OCI-LY7 (cell line): Measurements from ENCODE around the gene EXOSC7. TPM values are rescaled to one million over a fixed set of nuclear protein-coding genes. Genes with fewer than 3 reads are reported as not detected.

Experiments
- BruUV-seq: library from RNA; stranded (reverse); fragments of 400-500 nt; replicated peaks from 2 replicates; lab custom pipeline; 2021; lab: Mats Ljungman, UMichigan
- CTCF ChIA-PET: fragments of 300-600 bp; sonication (Branson Sonifier 250); formaldehyde crosslinking; loops from one replicate; lab custom pipeline; 2022; ENCODE audit warnings: antibody characterized with exemption; ENCODE audit not compliant: unreplicated experiment; lab: Charles Lee
- POLR2A ChIA-PET: fragments of 300-600 bp; sonication (Branson Sonifier 250); formaldehyde crosslinking; loops from one replicate; lab custom pipeline; 2022; ENCODE audit warnings: antibody characterized with exemption; lab: Charles Lee
- DNase-seq: peaks from one replicate; pipeline ENCODE4 v3.0.0-alpha.2; 2015; ENCODE audit warnings: low spot score
- H2AFZ ChIP-seq: fragments of 200-600 bp; sonication (generic), shearing (Covaris generic); 2 replicates; pipeline ENCODE4 v1.6.1; 2014; ENCODE audit warnings: mild to moderate bottlenecking, antibody characterized with exemption, low read length, moderate library complexity
- H3K27ac ChIP-seq: fragments of 200-600 bp; sonication (generic); 2 replicates; pipeline ENCODE4 v1.5.1; 2014; ENCODE audit warnings: mixed run types, low read depth, mild to moderate bottlenecking, moderate library complexity, low read length, inconsistent platforms; ENCODE audit not compliant: poor library complexity, severe bottlenecking
- H3K36me3 ChIP-seq: fragments of 200-600 bp; sonication (generic); 2 replicates; pipeline ENCODE4 v1.6.1; 2014; ENCODE audit warnings: mild to moderate bottlenecking, antibody characterized with exemption, low read length, moderate library complexity, mixed read lengths; ENCODE audit not compliant: insufficient read depth
- H3K4me1 ChIP-seq: fragments of 200-600 bp; sonication (generic); 2 replicates; pipeline ENCODE4 v1.5.1; 2014; ENCODE audit warnings: mild to moderate bottlenecking, low read length; ENCODE audit not compliant: insufficient read depth, poor library complexity, severe bottlenecking
- H3K4me2 ChIP-seq: fragments of 200-600 bp; sonication (generic); 2 replicates; pipeline ENCODE4 v1.6.1; 2014; ENCODE audit warnings: mild to moderate bottlenecking, low read length
- H3K4me3 ChIP-seq: fragments of 200-600 bp; sonication (generic); 2 replicates; pipeline ENCODE4 v1.5.1; 2014; ENCODE audit warnings: mild to moderate bottlenecking, low read depth, low read length; ENCODE audit not compliant: poor library complexity, severe bottlenecking
- H3K79me2 ChIP-seq: fragments of 200-600 bp; sonication (generic); 2 replicates; pipeline ENCODE4 v1.6.1; 2016; ENCODE audit warnings: low read depth, mild to moderate bottlenecking, low read length, moderate library complexity, mixed read lengths; ENCODE audit not compliant: insufficient read depth
- H3K9me2 ChIP-seq: fragments of 200-600 bp; sonication (generic); 2 replicates; pipeline ENCODE4 v1.6.1; 2016; ENCODE audit warnings: mild to moderate bottlenecking, low read length, mixed read lengths; ENCODE audit not compliant: insufficient read depth
- H3K9me3 ChIP-seq: fragments of 200-600 bp; sonication (generic); 2 replicates; pipeline ENCODE4 v1.6.1; 2014; ENCODE audit warnings: mild to moderate bottlenecking, mixed run types, low read length, mixed read lengths
- H4K20me1 ChIP-seq: fragments of 200-600 bp; sonication (generic); 2 replicates; pipeline ENCODE4 v1.6.1; 2014; ENCODE audit warnings: mild to moderate bottlenecking, antibody characterized with exemption, low read length, moderate library complexity, mixed read lengths; ENCODE audit not compliant: insufficient read depth
- CTCF ChIP-seq: fragments of 200-600 bp; sonication (generic); conservative IDR thresholded peaks from 2 replicates; pipeline ENCODE4 v1.5.1; 2014; ENCODE audit warnings: mild to moderate bottlenecking, antibody characterized with exemption, low read length, moderate library complexity, mixed read lengths
- EZH2phosphoT487 ChIP-seq: fragments of 200-600 bp; sonication (generic); IDR thresholded peaks from 2 replicates; pipeline ENCODE4 v1.6.1; 2018; ENCODE audit warnings: low read depth, borderline replicate concordance, mild to moderate bottlenecking, mixed run types, antibody characterized with exemption, low read length, moderate library complexity, mixed read lengths
- intact Hi-C: fragments of 100-400 bp; cut with micrococcal nuclease; formaldehyde crosslinking; loops from one replicate; pipeline ENCODE4 v1.10.0; 2022; ENCODE audit not compliant: unreplicated experiment
- total RNA-seq, 2 experiments: library from RNA; depleted of rRNA in 1 of 2; stranded (reverse); fragments of >200 nt in 1 of 2; shearing (Covaris generic) in 1 of 2; gene quantifications; 2 replicates each; pipeline ENCODE4 v1.2.3, GENCODE V29; 2014 to 2022

EXOSC7 gene
- total RNA-seq, 2 experiments from 2014 or later = 60.3 to 65.3 TPM

- H3K36me3 ChIP-seq = peaks cover 57% of the 10 kb centered on the region
- CTCF ChIA-PET = no interaction called here
- no peak overlapping the region for H3K4me2 ChIP-seq
- H3K9me3 ChIP-seq = no peaks in the 10 kb centered on the region
- POLR2A ChIA-PET = no interaction called here
- no peak overlapping the region for H2AFZ ChIP-seq
- no peak for DNase-seq
- no peak overlapping the region for H3K27ac ChIP-seq
- no peak overlapping the region for H3K4me3 ChIP-seq
- no peak for TF ChIP-seq EZH2phosphoT487
- TF ChIP-seq CTCF = no peak
- peaks cover 27% of the 10 kb centered on the region for H4K20me1 ChIP-seq
- H3K9me2 ChIP-seq = no peaks in the 10 kb centered on the region
- H3K79me2 ChIP-seq = peaks cover 27% of the 10 kb centered on the region
- H3K4me1 ChIP-seq = peaks cover 34% of the 10 kb centered on the region
- BruUV-seq = no TSS peak
- intact Hi-C loops = no loop called here
Measured at GRCh38 chr3:44957986-44958385, 18.1 kb upstream of the EXOSC7 start.

- H3K79me2 ChIP-seq = peaks cover 31% of the 10 kb centered on the region
- H3K9me3 ChIP-seq = no peaks in the 10 kb centered on the region
- H3K4me2 ChIP-seq = no peak overlapping the region
- DNase-seq = no peak
- no peak overlapping the region for H2AFZ ChIP-seq
- TF ChIP-seq EZH2phosphoT487 (no peak), CTCF (no peak)
- BruUV-seq = no TSS peak
- intact Hi-C loops = no loop called here
- H3K9me2 ChIP-seq = no peaks in the 10 kb centered on the region
- no peak overlapping the region for H3K4me3 ChIP-seq
- peaks cover 27% of the 10 kb centered on the region for H4K20me1 ChIP-seq
- H3K4me1 ChIP-seq = peaks cover 34% of the 10 kb centered on the region
- H3K36me3 ChIP-seq = peaks cover 53% of the 10 kb centered on the region
- CTCF ChIA-PET = no interaction called here
- POLR2A ChIA-PET = no interaction called here
- H3K27ac ChIP-seq = no peak overlapping the region
Measured at GRCh38 chr3:44958386-44958785, 17.7 kb upstream of the EXOSC7 start.

GRCh38 chr3:44960387-44961026 lies 15.5 kb upstream of the EXOSC7 start:
- CTCF ChIA-PET = no interaction called here
- BruUV-seq = no TSS peak
- Histone ChIP-seq H3K9me2 (no peaks in the 10 kb centered on the region), H3K36me3 (peaks cover 39% of the 10 kb centered on the region), H3K4me2 (no peak overlapping the region), H3K9me3 (no peaks in the 10 kb centered on the region), H2AFZ (no peak overlapping the region), H4K20me1 (peaks cover 17% of the 10 kb centered on the region), H3K27ac (no peak overlapping the region), H3K4me3 (no peak overlapping the region), H3K79me2 (peaks cover 47% of the 10 kb centered on the region), H3K4me1 (peaks cover 18% of the 10 kb centered on the region)
- POLR2A ChIA-PET = interaction anchor here (1.1 kb wide), 1 partner anchor 79 kb away, joined by 3 read pairs; no protein-coding TSS in a partner anchor
- intact Hi-C loops = no loop called here
- TF ChIP-seq CTCF (no peak), EZH2phosphoT487 (no peak)
- no peak for DNase-seq
